HepG2 (cell line): Measurements from ENCODE around the gene B4GALT5. TPM values are rescaled to one million over a fixed set of nuclear protein-coding genes. Genes with fewer than 3 reads are reported as not detected.

Source experiments
- ATAD3A ChIP-seq: sonication (generic); formaldehyde crosslinking; IDR thresholded peaks from 2 replicates; pipeline ENCODE4 v1.4.0; 2020; ENCODE audit warnings: missing genetic modification reagents
- CCAR2 ChIP-seq: fragments of 200-400 bp; formaldehyde crosslinking; optimal IDR thresholded peaks from 2 replicates; pipeline ENCODE3; 2018; ENCODE audit warnings: low read depth, mild to moderate bottlenecking, low read length, moderate library complexity
- ESRRA ChIP-seq: sonication (generic); formaldehyde crosslinking; IDR thresholded peaks from 2 replicates; pipeline ENCODE4 v1.5.1; 2020; ENCODE audit warnings: mild to moderate bottlenecking, low read depth, missing genetic modification reagents
- FOXJ3 ChIP-seq: sonication (generic); formaldehyde crosslinking; IDR thresholded peaks from 2 replicates; pipeline ENCODE4 v1.4.0; 2020; ENCODE audit warnings: missing genetic modification reagents, mild to moderate bottlenecking, borderline replicate concordance
- GFI1 ChIP-seq: sonication (generic); formaldehyde crosslinking; IDR thresholded peaks from 2 replicates; pipeline ENCODE4 v1.5.0; 2020; ENCODE audit warnings: missing genetic modification reagents, mild to moderate bottlenecking, borderline replicate concordance
- HNF4G ChIP-seq, 2 experiments: sonication (generic) in 1 of 2; formaldehyde crosslinking in 1 of 2; IDR thresholded peaks; 2 replicates each; pipeline versions ENCODE4 v1.4.0 to v1.6.1; 2011 to 2020; ENCODE audit warnings: borderline replicate concordance in 2 of 2, low read depth in 2 of 2, mild to moderate bottlenecking in 2 of 2, low read length in 1 of 2, missing genetic modification reagents in 1 of 2, moderate library complexity in 1 of 2
- HNRNPL ChIP-seq: fragments of 200-400 bp; formaldehyde crosslinking; IDR thresholded peaks from 2 replicates; pipeline ENCODE4 v1.6.1; 2017; ENCODE audit warnings: mild to moderate bottlenecking, low read depth, low read length
- NFKBIZ ChIP-seq: IDR thresholded peaks from 2 replicates; pipeline ENCODE4 v1.6.1; 2018; ENCODE audit warnings: missing genetic modification reagents, missing compliant biosample characterization
- RCOR2 ChIP-seq: IDR thresholded peaks from 2 replicates; pipeline ENCODE4 v1.6.1; 2016; ENCODE audit warnings: missing biosample characterization, missing genetic modification reagents
- SOX13 ChIP-seq, 3 experiments: fragments of 450-650 bp in 1 of 3; sonication (generic) in 1 of 3; formaldehyde crosslinking in 1 of 3; IDR thresholded peaks in 2 of 3; conservative IDR thresholded peaks in 1 of 3; 2 replicates each; pipeline versions ENCODE4 v1.5.0 to v1.6.1; 2016 to 2020; ENCODE audit warnings: antibody characterized with exemption in 1 of 3, mild to moderate bottlenecking in 1 of 3, missing compliant biosample characterization in 1 of 3, missing genetic modification reagents in 1 of 3, moderate library complexity in 1 of 3
- TP53 ChIP-seq: sonication (generic); formaldehyde crosslinking; conservative IDR thresholded peaks from 2 replicates; pipeline ENCODE4 v1.4.0; 2020; ENCODE audit warnings: missing genetic modification reagents
- ZMYM3 ChIP-seq: sonication (generic); formaldehyde crosslinking; IDR thresholded peaks from 2 replicates; pipeline ENCODE4 v1.5.1; 2020; ENCODE audit warnings: mild to moderate bottlenecking, missing genetic modification reagents
- ZNF317 ChIP-seq: sonication (generic); formaldehyde crosslinking; IDR thresholded peaks from 2 replicates; pipeline ENCODE4 v1.5.0; 2020; ENCODE audit warnings: mild to moderate bottlenecking, missing genetic modification reagents
- ZNF460 ChIP-seq: sonication (generic); formaldehyde crosslinking; IDR thresholded peaks from 2 replicates; pipeline ENCODE4 v1.5.1; 2020; ENCODE audit warnings: missing genetic modification reagents, mild to moderate bottlenecking, borderline replicate concordance
- ZNF75D ChIP-seq: sonication (generic); formaldehyde crosslinking; IDR thresholded peaks from 2 replicates; pipeline ENCODE4 v1.8.1; 2023; ENCODE audit warnings: missing genetic modification reagents, mild to moderate bottlenecking, borderline replicate concordance
- polyA plus RNA-seq, 8 experiments: library from polyadenylated mRNA; depleted of rRNA in 3 of 8; stranded (reverse) in 7 of 8; unstranded in 1 of 8; fragments of >200 nt; fragmentation: Illumina TruSeq in 4 of 8; extraction: Trizol in 4 of 8; gene quantifications; 2 replicates each; pipeline versions ENCODE4 v1.2.1 to v1.2.3, GENCODE V29; 2011 to 2016; ENCODE audit warnings: low read depth in 4 of 8, missing spikeins in 1 of 8, mixed read lengths in 1 of 8; ENCODE audit not compliant: insufficient read depth in 1 of 8
- total RNA-seq, 5 experiments: library from RNA; depleted of rRNA; stranded (reverse); fragments of >200 nt; fragmentation: Illumina TruSeq; extraction: Trizol; gene quantifications; 2 replicates each; pipeline ENCODE4 v1.2.3, GENCODE V29; 2016; ENCODE audit warnings: low read depth in 1 of 5
- TF ChIP-seq, protein P1 (sequence below): sonication (generic); formaldehyde crosslinking; IDR thresholded peaks from 2 replicates; pipeline ENCODE4 v1.5.1; 2020; ENCODE audit warnings: missing genetic modification reagents, mild to moderate bottlenecking, borderline replicate concordance
- TF ChIP-seq, protein P2 (sequence below): sonication (generic); formaldehyde crosslinking; IDR thresholded peaks from 2 replicates; pipeline ENCODE4 v1.5.0; 2020; ENCODE audit warnings: missing genetic modification reagents

The B4GALT5 gene
- total and polyA plus RNA-seq, 2 of the 13 experiments (the other 11 are each of a cell fraction or from before 2014, with no cell fraction given): 27.3 to 30.9 TPM

- TF ChIP-seq TP53 (CRISPR knock-in tag): 0 out of 2 replicates have a peak, but pooled peaks have one; percentile 55
- peak; percentile 19; the same call in 1 of the 2 replicates for TF ChIP-seq FOXJ3
- peak; percentile 96 for TF ChIP-seq ZNF460 (CRISPR knock-in tag)
- TF ChIP-seq NFKBIZ (CRISPR knock-in tag): no peak
- peak; percentile 80 for TF ChIP-seq RCOR2 (CRISPR knock-in tag)
- TF ChIP-seq ZNF317 (CRISPR knock-in tag): 0 out of 2 replicates have a peak, but pooled peaks have one; percentile 43
- peak; percentile 28 for TF ChIP-seq CCAR2
- 0 out of 2 replicates have a peak, but pooled peaks have one; percentile 24 for TF ChIP-seq ESRRA (CRISPR knock-in tag)
- peak; percentile 77 for TF ChIP-seq HNF4G (IDR thresholded peaks at IDR 0.05; ENCODE audit: borderline replicate concordance, low read depth, low read length)
- peak; percentile 46; the same call in 1 of the 2 replicates for TF ChIP-seq HNF4G (CRISPR knock-in tag; IDR thresholded peaks at IDR 0.05; ENCODE audit: borderline replicate concordance, low read depth)
- 0 out of 2 replicates have a peak, but pooled peaks have one; percentile 6 for TF ChIP-seq HNRNPL
- TF ChIP-seq ZNF75D: peak; percentile 78; the same call in 1 of the 2 replicates
- no peak for TF ChIP-seq ATAD3A (CRISPR knock-in tag)
- peak; percentile 86; the same call in 1 of the 2 replicates for TF ChIP-seq ZMYM3
- TF ChIP-seq SOX13 (IDR thresholded peaks at IDR 0.05): no peak
- peak in 1 of 2 experiments; percentile 66; a peak in 1 of 4 replicates for TF ChIP-seq SOX13 (CRISPR knock-in tag; conservative IDR thresholded peaks at IDR 0.05 in 1 of 2, IDR thresholded peaks at IDR 0.05 in 1 of 2)
- peak; percentile 72; the same call in 1 of the 2 replicates for TF ChIP-seq GFI1
- TF ChIP-seq, protein P1, sequence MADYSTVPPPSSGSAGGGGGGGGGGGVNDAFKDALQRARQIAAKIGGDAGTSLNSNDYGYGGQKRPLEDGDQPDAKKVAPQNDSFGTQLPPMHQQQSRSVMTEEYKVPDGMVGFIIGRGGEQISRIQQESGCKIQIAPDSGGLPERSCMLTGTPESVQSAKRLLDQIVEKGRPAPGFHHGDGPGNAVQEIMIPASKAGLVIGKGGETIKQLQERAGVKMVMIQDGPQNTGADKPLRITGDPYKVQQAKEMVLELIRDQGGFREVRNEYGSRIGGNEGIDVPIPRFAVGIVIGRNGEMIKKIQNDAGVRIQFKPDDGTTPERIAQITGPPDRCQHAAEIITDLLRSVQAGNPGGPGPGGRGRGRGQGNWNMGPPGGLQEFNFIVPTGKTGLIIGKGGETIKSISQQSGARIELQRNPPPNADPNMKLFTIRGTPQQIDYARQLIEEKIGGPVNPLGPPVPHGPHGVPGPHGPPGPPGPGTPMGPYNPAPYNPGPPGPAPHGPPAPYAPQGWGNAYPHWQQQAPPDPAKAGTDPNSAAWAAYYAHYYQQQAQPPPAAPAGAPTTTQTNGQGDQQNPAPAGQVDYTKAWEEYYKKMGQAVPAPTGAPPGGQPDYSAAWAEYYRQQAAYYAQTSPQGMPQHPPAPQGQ: no peak
- TF ChIP-seq, protein P2, sequence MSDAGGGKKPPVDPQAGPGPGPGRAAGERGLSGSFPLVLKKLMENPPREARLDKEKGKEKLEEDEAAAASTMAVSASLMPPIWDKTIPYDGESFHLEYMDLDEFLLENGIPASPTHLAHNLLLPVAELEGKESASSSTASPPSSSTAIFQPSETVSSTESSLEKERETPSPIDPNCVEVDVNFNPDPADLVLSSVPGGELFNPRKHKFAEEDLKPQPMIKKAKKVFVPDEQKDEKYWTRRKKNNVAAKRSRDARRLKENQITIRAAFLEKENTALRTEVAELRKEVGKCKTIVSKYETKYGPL (CRISPR knock-in tag): no peak
- TF ChIP-seq, all 625 proteins: peak for 88
Measured at GRCh38 chr20:49614338-49615050, 99.2 kb downstream of the B4GALT5 start (continued).
